Loucy (cell line): ENCODE results near the gene PLEKHD1.

Experiments
- CTCF ChIP-seq: fragments of 200-600 bp; sonication (generic); conservative IDR thresholded peaks from 2 replicates; pipeline ENCODE4 v1.5.1; 2014; ENCODE audit warnings: mild to moderate bottlenecking, antibody characterized with exemption, low read length
- EZH2phosphoT487 ChIP-seq: fragments of 200-600 bp; IDR thresholded peaks from 2 replicates; pipeline ENCODE4 v1.6.1; 2018; ENCODE audit warnings: antibody characterized with exemption, mild to moderate bottlenecking, moderate library complexity, borderline replicate concordance

DNA sequence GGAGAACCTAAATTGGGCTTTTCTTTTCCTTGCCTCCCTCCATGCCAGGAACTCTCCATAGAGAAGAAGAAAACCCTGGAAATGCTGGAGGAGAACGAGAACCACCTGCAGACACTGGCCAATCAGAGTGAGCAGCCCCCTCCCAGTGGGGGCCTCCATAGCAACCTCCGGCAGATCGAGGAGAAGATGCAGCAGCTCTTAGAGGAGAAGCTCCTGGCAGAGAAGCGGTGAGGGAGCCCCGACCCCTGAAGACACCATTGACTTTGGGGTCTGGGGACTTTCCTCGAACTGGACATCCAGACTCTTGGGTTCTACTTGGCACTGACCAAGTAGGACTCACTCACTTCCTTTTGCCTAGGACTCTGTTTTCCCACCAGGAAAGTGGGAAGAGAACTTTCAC is 41.4 kb downstream of the PLEKHD1 start:
- TF ChIP-seq CTCF (no peak), EZH2phosphoT487 (no peak)
